NCI-H1092 treated with DMSO at 0.1 percent for 48 hours (cell line): ENCODE results near the gene XRN1.

ENCODE experiments used
- DNase-seq: peaks from one replicate; lab custom pipeline; 2025; lab: John Stamatoyannopoulos, UW

XRN1 gene

DNA sequence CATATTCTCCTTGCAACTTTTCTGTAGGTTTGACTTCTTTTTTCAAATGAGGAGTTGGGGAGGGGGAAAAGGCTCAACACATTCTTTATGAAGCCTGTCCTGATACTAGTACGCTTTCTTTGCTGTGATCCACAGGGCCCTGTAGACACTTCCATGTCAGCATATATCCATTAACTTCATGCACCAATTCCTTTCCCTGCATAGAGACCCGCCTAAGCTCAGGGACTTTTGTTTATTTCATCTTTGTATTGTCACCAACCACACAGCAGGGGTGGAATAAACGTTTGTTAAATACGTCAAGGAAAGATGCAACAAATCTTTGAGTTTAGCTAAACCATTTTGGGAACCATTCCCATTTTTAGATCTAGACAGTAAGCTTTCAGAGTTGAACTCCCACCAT lies 179.4 kb downstream of the XRN1 start:
- no peak for DNase-seq

DNA sequence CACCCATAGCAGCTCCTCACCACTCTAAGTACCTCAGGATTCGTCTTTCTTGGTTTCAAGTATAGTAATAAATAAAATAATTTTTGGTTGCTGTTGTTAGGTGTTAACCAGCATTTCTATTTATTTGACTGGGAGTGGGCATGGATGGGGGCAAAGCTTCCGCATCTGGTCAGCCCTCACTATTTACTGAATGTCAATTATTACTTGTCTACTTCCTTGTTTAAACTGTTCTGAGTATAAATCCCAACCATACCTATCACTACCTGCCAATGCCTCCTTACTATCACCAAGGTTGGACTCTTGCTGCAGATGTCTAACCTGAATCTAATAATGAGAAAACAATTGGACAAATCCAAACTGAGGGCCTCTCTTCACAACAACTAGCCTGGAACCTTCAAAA lies 180.6 kb downstream of the XRN1 start:
- DNase-seq: no peak

DNA sequence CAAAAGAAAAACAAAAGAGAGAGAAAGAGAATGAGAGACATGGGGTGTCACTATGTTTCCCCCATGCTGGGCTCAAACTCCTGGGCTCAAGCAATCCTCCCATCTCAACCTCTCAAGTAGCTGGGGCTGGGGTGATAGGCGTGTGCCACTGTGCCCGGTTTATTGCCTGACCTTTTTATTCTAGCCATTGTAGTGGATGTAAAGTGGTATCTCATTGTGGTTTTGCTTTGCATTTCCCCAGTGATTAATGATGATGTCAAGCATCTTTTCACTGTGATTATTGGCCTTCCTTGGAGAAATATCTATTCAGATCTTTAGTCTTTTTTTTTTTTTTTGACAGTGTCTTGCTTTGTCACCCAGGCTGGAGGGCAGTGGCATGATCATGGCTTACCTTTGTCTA lies 184.7 kb downstream of the XRN1 start:
- DNase-seq: no peak

DNA sequence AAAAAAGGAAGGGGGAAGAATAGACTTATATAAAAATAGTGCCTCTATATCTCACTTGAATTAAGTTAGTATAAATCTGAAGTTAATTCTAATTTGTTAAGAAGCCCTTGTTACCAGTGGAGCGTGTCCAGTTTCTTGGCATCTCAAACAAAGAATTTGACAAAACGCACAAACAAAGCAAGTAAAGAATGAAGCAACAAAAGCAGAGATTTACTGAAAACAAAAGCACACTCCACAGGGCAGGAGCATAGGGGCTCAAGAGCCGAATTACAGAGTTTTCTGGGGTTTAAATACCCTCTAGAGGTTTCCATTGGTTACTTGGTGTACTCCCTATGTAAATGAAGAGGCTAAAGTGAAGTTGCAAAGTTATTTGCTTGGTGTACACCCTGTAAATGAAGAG lies 188.5 kb downstream of the XRN1 start:
- no peak for DNase-seq

DNA sequence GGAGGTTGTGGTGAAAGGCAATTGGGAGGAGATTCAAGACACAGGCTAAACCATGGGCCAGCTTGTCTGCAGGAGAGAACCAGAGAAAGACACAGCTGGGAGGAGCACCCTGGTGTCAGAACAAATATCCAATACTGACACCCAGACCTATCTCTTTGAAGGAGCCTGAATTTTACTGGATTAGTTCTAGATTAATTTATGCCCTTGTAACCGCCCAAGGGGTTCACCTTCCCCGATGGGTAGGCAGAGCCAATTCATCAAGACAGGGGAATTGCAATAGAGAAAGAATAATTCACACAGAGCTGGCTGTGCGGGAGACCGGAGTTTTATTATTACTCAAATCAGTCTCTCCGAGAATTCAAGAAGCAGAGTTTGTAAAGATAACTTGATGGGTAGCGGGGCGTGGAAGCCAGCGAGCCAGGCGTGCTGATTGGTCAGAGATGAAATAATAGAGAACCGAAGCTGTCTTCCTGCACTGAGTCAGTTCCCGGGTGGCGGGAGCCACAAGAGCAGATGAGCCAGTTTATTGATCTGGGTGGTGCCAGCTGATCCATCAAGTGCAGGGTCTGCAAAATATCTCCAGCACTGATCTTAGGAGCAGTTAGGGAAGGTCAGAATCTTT lies 191.0 kb downstream of the XRN1 start:
- no peak for DNase-seq
